GM21381 (cell line): Measurements from ENCODE around the gene CMIP.

Source experiments
- ATAC-seq: cut with Tn5 transposase; IDR thresholded peaks from one replicate; pipeline ENCODE4 v1.9.1; 2021; ENCODE audit warnings: mild to moderate bottlenecking, moderate library complexity; ENCODE audit not compliant: unreplicated experiment

CMIP gene

GRCh38 chr16:81598083-81598482 lies 153.5 kb downstream of the CMIP start:
- no peak for ATAC-seq

DNA sequence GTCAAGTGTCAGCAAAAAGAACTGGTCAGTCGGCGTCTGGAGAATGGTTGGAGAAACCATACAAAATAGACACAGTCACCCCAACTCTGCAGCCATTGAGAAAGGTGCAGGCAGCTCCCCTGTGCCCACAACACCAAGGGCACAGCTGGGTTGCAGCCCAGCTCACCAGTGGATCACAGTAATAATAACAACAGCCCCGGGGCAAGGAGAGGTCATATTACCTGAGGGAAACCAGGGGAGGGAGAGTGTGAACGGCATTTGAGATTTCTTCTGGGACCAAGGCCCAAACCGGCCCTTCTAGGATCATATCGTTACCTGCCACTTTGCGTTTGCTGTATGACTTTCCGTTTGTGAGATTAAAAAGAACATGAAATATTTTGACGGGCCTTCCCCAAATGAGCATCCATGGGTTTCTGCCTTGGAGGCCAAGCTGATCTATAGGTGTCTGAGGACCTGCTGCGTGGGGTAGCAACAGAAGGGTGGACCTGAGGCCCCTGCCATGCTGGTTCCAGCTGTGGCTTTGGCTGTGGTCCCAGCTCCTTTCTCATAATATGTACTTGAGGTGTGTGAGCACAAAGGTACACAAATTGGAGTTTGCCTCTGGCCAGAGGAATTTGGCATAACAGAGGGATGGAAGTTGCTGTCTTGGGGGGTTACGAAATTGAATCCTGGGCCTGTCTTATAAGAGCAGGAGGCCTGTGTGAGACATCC lies 154.6 kb downstream of the CMIP start:
- ATAC-seq: no peak

- no peak for ATAC-seq
Measured at GRCh38 chr16:81600275-81600674, 155.7 kb downstream of the CMIP start.

- ATAC-seq: no peak
Measured at GRCh38 chr16:81601008-81601428, 156.4 kb downstream of the CMIP start.

- ATAC-seq: no peak
Measured at GRCh38 chr16:81601601-81602255, 157.1 kb downstream of the CMIP start.

DNA sequence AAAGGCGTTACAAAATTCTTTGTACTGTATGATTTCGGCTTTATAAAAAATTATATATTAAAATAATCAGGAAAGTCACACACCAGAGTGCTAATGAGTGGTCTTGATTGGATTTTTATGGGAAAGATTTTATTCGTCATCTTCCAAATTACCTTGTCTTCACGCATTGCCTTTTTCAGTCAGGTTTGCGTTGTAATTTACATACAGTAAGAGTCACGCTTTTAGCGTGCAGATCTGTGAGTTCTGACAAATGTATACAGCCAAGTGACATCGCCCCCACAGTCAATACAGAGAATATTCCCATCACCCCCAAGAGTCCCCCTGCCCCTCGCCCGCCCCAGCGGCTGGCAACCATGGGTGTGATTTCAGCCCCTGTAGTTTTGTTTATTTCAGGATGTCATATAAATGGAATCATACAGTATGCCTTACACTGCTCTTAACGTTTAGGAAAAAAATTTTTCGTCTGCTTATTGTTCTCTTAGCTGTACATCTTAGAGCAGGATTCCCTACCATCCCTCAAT lies 157.7 kb downstream of the CMIP start:
- no peak for ATAC-seq

GRCh38 chr16:81602792-81603191 lies 158.2 kb downstream of the CMIP start:
- ATAC-seq: no peak

DNA sequence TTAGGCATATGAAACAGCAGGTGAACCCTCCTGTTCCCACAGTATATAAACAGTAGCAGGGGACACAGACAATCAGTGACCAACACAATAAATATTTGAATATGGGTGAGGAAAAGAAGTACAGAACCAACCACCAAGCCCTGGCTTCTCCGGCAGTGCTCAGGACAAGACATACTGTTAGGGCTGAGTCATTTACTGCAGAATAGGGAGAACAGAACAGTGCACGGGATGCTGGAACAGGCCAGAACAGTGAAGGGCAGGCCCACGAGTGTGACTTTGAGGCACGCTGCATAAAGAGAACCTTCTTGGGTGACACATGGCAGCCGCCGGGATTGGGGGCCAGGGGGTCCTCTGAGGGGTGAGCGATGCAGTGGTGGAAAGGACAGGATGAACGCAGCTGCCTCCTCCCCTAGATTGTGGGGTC lies 160.4 kb downstream of the CMIP start:
- no peak for ATAC-seq

GRCh38 chr16:81606039-81606438 lies 161.4 kb downstream of the CMIP start:
- no peak for ATAC-seq

DNA sequence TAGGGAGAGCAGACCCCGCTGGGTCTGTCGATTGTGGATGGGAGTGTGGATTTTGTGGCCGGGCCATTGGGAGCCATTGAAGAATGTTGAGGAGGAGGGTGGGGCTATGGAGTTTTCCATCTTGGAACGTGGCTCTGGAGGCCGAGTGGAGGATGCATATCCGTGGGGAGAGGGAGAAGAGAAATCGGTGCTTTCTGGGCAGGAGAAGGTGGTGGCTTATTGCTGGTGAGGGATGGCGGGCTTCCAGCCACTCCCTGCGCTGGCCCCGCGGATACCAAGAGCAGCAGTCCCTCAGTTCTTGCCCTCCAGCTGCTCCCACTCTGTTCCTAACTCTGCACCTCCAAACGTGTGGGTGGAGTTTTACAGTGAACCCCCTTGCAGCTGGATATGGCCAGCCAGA lies 162.4 kb downstream of the CMIP start:
- no peak for ATAC-seq

GRCh38 chr16:81607805-81608522 lies 163.4 kb downstream of the CMIP start:
- ATAC-seq: no peak

GRCh38 chr16:81608523-81609209 lies 164.1 kb downstream of the CMIP start:
- no peak for ATAC-seq

DNA sequence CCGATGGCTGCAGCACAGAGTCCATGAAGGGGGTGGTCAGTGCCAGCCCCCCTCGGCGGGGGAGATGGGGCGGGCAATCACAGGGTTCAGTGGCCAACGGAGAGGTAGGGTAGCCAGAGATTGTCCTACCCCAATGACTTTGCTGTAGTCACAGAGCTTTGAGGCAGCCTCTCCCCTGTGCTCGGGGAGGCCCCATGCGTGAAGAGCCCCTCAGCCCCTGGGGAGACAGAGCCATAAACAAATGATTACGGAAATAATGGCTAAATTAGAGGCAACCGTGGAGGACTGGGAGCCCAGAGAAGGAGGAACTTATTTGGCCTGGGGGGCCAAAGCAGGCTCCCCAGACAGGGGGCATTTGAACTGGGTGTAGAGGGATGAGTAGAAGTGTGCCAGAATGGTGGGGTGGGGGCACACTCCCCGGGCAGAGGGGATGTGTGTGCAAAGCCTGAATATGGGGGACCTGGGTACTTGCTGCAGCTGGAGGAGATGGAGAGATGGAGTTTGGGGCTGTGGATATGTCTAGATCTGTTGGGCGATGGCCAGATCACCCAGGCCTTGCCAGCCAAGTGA lies 164.8 kb downstream of the CMIP start:
- no peak for ATAC-seq

GRCh38 chr16:81610144-81610842 lies 165.7 kb downstream of the CMIP start:
- ATAC-seq: no peak

DNA sequence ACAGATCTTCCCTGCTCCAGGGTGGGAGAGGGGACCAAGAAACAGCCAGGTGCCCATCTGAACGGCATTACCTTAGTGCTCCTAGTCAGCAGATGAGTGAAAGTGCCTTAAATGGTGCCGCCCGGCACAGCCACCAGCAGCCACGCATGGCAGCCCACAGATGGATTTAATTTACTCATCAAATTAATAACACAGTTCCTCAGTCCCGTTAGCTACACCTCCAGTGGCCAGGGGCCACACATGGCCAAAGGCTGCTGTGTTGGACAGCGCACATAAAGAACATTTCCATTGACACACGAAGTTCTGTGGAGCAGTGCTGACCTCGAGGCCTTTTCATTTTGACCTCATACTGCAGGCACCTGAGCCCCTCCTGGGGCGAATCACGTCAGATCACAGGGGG lies 166.3 kb downstream of the CMIP start:
- ATAC-seq: no peak

GRCh38 chr16:81611721-81612120 lies 167.1 kb downstream of the CMIP start:
- no peak for ATAC-seq

DNA sequence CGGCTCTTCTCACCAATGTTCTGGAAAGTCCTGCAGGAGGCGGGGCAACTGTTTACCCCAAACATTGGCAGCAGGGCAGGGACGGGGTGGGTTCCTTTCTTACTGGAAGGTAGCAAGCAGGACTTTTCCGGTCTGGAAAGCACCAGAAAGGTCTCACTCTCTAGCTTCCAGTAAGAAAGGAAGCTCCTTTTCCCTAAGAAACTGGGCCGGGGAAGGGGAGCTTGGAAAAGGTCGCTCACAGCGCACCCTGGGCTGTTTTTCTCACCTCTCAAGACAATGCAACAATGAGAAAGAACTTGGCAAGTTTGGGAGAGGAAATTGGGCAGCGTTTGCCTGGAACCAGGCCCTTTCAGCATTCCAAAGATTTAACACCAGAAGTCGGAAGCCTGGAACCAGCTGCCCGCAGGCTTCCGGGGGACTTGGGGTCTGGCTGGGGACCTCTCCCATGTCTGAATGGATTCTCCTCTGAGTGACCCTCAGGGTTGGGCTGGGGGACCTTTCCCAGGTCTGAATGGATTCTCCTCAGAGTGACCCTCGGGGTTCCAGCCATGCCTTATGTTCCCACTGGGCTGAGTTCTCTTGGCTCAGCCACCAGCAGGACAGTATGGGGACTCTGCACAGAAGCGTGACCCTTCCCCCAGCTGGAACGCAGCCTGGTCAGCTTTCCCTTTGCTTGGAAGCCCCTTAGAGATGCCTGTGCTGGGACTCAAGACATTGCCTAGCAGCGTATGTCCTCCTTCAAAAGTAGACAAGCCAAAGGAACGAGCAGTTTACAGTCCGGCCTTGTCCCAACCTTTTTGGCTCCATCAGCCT lies 167.9 kb downstream of the CMIP start:
- no peak for ATAC-seq

GRCh38 chr16:81614171-81614570 lies 169.6 kb downstream of the CMIP start:
- ATAC-seq: no peak

GRCh38 chr16:81614654-81615359 lies 170.2 kb downstream of the CMIP start:
- no peak for ATAC-seq
